B cell (primary cell): ENCODE measurements around the gene RFX2.

Experiments
- CTCF ChIP-seq: fragments of 200-600 bp; IDR thresholded peaks from one replicate; pipeline ENCODE4 v1.8.0; 2022; ENCODE audit warnings: antibody characterized with exemption, mild to moderate bottlenecking
- EZH2 ChIP-seq: IDR thresholded peaks from 2 replicates; pipeline ENCODE4 v1.6.1; 2012; ENCODE audit warnings: borderline replicate concordance, low read depth, mild to moderate bottlenecking, moderate library complexity, low read length; ENCODE audit not compliant: insufficient read depth, poor library complexity, severe bottlenecking

- no peak for TF ChIP-seq CTCF
- no peak for TF ChIP-seq EZH2
Measured at GRCh38 chr19:6084821-6085220, 25.5 kb downstream of the RFX2 start.
